Fibroblast of pulmonary artery (primary cell): ENCODE results near the gene TMX2.

ENCODE experiments used
- DNase-seq: peaks from one replicate; pipeline ENCODE4 v3.0.0-alpha.2; 2010; ENCODE audit warnings: low read depth
- H3K4me3 ChIP-seq: replicated peaks from 2 replicates; pipeline ENCODE4 v1.5.1; 2011; ENCODE audit warnings: low read depth, mild to moderate bottlenecking, control low read depth, low read length, moderate library complexity
- CTCF ChIP-seq: IDR thresholded peaks from 2 replicates; pipeline ENCODE4 v1.5.1; 2011; ENCODE audit warnings: mild to moderate bottlenecking, control low read depth, low read length, inconsistent platforms; ENCODE audit errors: missing control alignments

TMX2 gene

GRCh38 chr11:57741132-57742086, 29.0 kb downstream of the TMX2 start, which contains the start of gene SELENOH:
Gene SELENOH (plus strand): TSS chr11:57741491. CDS start chr11:57741596, 105 bp downstream.
- DNase-seq, result peak; percentile 98
- TF ChIP-seq CTCF, result no peak
- H3K4me3 ChIP-seq, result peak within 1 kb of the TSS; percentile 95

GRCh38 chr11:57742087-57742452, 29.7 kb downstream of the TMX2 start:
- H3K4me3 ChIP-seq, result peak overlapping the region; percentile 95
- TF ChIP-seq CTCF, result no peak
- DNase-seq, result no peak

- TF ChIP-seq CTCF, result no peak
- no peak overlapping the region for H3K4me3 ChIP-seq
- DNase-seq, result no peak
These were observed 32.0 kb downstream of the TMX2 start for GRCh38 chr11:57744357-57744756.

GRCh38 chr11:57745206-57745605, 32.8 kb downstream of the TMX2 start:
- no peak overlapping the region for H3K4me3 ChIP-seq
- no peak for TF ChIP-seq CTCF
- DNase-seq, result no peak

GRCh38 chr11:57746920-57747319, 34.5 kb downstream of the TMX2 start:
- H3K4me3 ChIP-seq, result no peak overlapping the region
- no peak for DNase-seq
- no peak for TF ChIP-seq CTCF

- H3K4me3 ChIP-seq, result no peak overlapping the region
- no peak for DNase-seq
- no peak for TF ChIP-seq CTCF
These were observed 38.8 kb downstream of the TMX2 start for GRCh38 chr11:57751176-57751575.

GRCh38 chr11:57751676-57752253, 39.4 kb downstream of the TMX2 start, which contains the start of gene BTBD18:
Gene BTBD18 (minus strand): TSS chr11:57751819. CDS start chr11:57751188, 631 bp downstream.
- DNase-seq, result peak; percentile 77
- H3K4me3 ChIP-seq, result no peak within 1 kb of the TSS
- peak; percentile 65 for TF ChIP-seq CTCF
